Measurements from ENCODE around the gene KLHL25. TPM values are rescaled to one million over a fixed set of nuclear protein-coding genes. Genes with fewer than 3 reads are reported as not detected.

Gene KLHL25
- total and polyA plus RNA-seq, 2 of the 13 experiments (the other 11 are each of a cell fraction or from before 2014, with no cell fraction given): 3.7 to 8.2 TPM

DNA sequence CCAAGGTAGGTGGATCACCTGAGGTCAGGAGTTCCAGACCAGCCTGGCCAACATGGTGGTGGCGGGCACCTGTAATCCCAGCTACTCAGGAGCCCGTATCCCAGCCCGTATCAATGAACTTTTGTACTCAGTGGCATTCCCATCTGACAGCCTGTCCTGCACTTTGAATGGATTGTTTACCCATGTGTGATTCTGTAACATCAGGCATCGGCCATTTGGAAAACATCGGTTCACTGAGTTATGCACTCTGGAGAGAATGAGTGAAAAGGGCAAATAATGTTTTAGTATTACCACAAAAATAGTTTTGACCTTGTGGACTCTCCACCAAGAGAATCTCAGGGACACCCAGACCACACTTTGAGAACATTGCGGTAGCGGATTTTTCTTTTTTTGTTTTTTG is 13.6 kb downstream of the KLHL25 start (continued):
- TF ChIP-seq ASH2L (IDR thresholded peaks at IDR 0.05; ENCODE audit: insufficient read length, low read depth, low read length) (no peak), ZNF841 (CRISPR knock-in tag; IDR thresholded peaks at IDR 0.05; ENCODE audit: borderline replicate concordance) (no peak), ZNF747 (CRISPR knock-in tag; IDR thresholded peaks at IDR 0.05; ENCODE audit: borderline replicate concordance) (no peak), CBX1 (IDR thresholded peaks at IDR 0.05; ENCODE audit: low read depth) (no peak), NFKB2 (CRISPR knock-in tag; IDR thresholded peaks at IDR 0.05; ENCODE audit: borderline replicate concordance) (no peak), ZNF513 (CRISPR knock-in tag; conservative IDR thresholded peaks at IDR 0.05) (no peak), SRSF1 (optimal IDR thresholded peaks at IDR 0.05; ENCODE audit: low read depth, low read length) (no peak), TBL1XR1 (IDR thresholded peaks at IDR 0.05; ENCODE audit: borderline replicate concordance, low read length, partially characterized antibody) (no peak), HMGA1 (CRISPR knock-in tag; conservative IDR thresholded peaks at IDR 0.05) (no peak), HNRNPLL (IDR thresholded peaks at IDR 0.05; ENCODE audit: low read depth, low read length, poor library complexity, severe bottlenecking) (no peak), NONO (IDR thresholded peaks at IDR 0.05) (no peak), NONO (CRISPR knock-in tag; conservative IDR thresholded peaks at IDR 0.05) (peak; percentile 65; the same call in 1 of the 2 replicates), ZNF317 (CRISPR knock-in tag; IDR thresholded peaks at IDR 0.05) (0 out of 2 replicates have a peak, but pooled peaks have one; percentile 17), TBP (CRISPR knock-in tag; IDR thresholded peaks at IDR 0.05) (no peak), HOXA5 (CRISPR knock-in tag; IDR thresholded peaks at IDR 0.05) (0 out of 2 replicates have a peak, but pooled peaks have one; percentile 60), ZFP36L2 (CRISPR knock-in tag; IDR thresholded peaks at IDR 0.05) (no peak), PAF1 (CRISPR knock-in tag; IDR thresholded peaks at IDR 0.05) (no peak), BORCS8-MEF2B (CRISPR knock-in tag; IDR thresholded peaks at IDR 0.05) (no peak), YEATS2 (CRISPR knock-in tag; IDR thresholded peaks at IDR 0.05; ENCODE audit: borderline replicate concordance) (no peak), KAT2B (IDR thresholded peaks at IDR 0.05; ENCODE audit: borderline replicate concordance, low read depth, low read length) (no peak)
- TF ChIP-seq, protein P1, sequence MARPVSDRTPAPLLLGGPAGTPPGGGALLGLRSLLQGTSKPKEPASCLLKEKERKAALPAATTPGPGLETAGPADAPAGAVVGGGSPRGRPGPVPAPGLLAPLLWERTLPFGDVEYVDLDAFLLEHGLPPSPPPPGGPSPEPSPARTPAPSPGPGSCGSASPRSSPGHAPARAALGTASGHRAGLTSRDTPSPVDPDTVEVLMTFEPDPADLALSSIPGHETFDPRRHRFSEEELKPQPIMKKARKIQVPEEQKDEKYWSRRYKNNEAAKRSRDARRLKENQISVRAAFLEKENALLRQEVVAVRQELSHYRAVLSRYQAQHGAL (CRISPR knock-in tag; IDR thresholded peaks at IDR 0.05; ENCODE audit: not compliant biosample characterization): no peak
- TF ChIP-seq, protein P2, sequence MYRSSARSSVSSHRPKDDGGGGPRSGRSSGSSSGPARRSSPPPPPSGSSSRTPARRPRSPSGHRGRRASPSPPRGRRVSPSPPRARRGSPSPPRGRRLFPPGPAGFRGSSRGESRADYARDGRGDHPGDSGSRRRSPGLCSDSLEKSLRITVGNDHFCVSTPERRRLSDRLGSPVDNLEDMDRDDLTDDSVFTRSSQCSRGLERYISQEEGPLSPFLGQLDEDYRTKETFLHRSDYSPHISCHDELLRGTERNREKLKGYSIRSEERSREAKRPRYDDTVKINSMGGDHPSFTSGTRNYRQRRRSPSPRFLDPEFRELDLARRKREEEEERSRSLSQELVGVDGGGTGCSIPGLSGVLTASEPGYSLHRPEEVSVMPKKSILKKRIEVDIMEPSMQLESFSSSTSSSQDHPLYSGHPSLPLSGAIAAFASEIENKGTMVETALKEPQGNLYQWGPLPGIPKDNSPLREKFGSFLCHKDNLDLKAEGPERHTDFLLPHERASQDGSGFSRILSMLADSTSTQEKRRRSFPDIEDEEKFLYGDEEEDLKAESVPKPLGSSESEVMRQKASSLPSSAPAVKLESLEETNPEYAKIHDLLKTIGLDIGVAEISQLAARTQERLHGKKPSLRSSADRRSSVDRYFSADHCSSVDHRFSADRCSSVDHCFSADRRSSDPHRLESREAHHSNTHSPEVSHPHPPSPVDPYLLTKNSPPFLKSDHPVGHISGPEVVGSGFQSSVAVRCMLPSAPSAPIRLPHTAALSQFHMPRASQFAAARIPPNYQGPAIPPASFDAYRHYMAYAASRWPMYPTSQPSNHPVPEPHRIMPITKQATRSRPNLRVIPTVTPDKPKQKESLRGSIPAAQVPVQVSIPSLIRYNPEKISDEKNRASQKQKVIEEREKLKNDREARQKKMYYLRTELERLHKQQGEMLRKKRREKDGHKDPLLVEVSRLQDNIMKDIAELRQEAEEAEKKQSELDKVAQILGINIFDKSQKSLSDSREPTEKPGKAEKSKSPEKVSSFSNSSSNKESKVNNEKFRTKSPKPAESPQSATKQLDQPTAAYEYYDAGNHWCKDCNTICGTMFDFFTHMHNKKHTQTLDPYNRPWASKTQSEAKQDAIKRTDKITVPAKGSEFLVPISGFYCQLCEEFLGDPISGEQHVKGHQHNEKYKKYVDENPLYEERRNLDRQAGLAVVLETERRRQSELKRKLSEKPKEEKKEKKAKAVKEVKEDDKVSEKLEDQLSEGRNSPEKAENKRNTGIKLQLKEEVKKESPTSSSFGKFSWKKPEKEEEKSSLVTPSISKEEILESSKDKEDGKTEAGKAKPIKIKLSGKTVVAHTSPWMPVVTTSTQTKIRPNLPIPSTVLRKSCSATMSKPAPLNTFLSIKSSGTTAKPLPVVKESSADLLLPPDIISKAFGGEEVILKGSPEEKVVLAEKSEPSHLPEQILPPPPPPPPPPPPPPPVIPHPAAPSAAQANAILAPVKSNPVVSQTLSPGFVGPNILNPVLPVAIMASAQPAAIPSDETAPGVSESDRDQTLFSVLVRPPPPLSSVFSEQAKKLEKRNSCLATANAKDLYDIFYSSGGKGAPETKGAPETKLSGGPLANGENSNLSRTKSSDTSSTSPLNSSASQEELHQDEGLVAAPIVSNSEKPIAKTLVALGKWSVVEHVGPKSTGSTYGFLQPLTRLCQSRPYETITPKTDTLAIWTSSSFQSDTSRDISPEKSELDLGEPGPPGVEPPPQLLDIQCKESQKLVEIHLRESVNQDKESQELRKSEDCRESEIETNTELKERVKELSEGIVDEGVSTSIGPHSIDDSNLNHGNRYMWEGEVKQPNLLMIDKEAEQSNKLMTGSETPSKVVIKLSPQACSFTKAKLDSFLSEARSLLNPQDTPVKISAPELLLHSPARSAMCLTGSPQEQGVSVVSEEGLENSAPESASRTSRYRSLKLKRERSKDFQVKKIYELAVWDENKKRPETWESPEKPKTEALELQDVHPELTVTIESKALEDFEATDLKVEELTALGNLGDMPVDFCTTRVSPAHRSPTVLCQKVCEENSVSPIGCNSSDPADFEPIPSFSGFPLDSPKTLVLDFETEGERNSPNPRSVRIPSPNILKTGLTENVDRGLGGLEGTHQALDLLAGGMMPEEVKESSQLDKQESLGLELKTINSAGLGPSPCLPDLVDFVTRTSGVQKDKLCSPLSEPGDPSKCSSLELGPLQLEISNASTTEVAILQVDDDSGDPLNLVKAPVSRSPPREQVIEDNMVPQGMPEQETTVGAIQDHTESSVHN (CRISPR knock-in tag; IDR thresholded peaks at IDR 0.05): no peak

Data from HepG2 (cell line).